BLaER1 (cell line): Measurements from ENCODE around the gene DLG2.

Experiments used
- H3K27ac ChIP-seq: shearing (Covaris generic); formaldehyde crosslinking; 2 replicates; pipeline ENCODE4 v1.8.1; 2022
- H3K27me3 ChIP-seq: shearing (Covaris generic); formaldehyde crosslinking; 2 replicates; pipeline ENCODE4 v1.8.1; 2022
- H3K36me3 ChIP-seq: shearing (Covaris generic); formaldehyde crosslinking; 2 replicates; pipeline ENCODE4 v1.8.1; 2022
- H3K4me1 ChIP-seq: shearing (Covaris generic); formaldehyde crosslinking; 2 replicates; pipeline ENCODE4 v1.8.1; 2022
- H3K4me2 ChIP-seq: shearing (Covaris generic); formaldehyde crosslinking; 2 replicates; pipeline ENCODE4 v1.8.1; 2022
- H3K4me3 ChIP-seq: shearing (Covaris generic); formaldehyde crosslinking; 2 replicates; pipeline ENCODE4 v1.8.1; 2022
- H3K9ac ChIP-seq: shearing (Covaris generic); formaldehyde crosslinking; 2 replicates; pipeline ENCODE4 v1.8.1; 2022
- H3K9me3 ChIP-seq: shearing (Covaris generic); formaldehyde crosslinking; 2 replicates; pipeline ENCODE4 v1.8.1; 2022
- H4K20me1 ChIP-seq: shearing (Covaris generic); formaldehyde crosslinking; 2 replicates; pipeline ENCODE4 v1.8.1; 2022
- Cebpa-rat ChIP-seq: shearing (Covaris generic); IDR thresholded peaks from 2 replicates; pipeline ENCODE4 v1.8.1; 2022

Gene DLG2

DNA sequence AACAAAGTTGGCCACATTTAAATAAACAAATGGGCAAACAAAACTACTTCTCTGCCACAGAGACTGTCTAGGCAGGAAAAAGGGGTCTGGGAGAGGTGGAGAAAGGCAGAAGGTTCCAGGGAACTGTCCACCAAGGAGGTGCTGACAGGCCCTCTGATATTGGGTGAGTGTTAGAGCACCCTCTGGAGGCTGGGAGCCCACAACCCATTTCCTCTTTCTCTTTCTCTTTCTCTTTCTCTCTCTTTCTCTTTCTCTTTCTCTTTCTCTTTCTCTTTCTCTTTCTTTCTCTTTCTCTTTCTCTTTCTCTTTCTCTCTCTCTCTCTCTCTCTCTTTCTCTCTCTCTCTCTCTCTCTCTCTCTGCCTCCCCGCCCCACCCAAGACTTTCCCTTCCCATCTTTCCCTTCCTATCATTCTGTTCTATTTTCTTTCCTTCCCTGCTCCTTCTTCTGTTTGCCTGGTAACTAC, 912.8 kb downstream of the DLG2 start:
- H3K4me1 ChIP-seq, result no peaks in the 10 kb centered on the region
- TF ChIP-seq Cebpa-rat, result no peak
- no peak overlapping the region for H3K9ac ChIP-seq
- H3K27ac ChIP-seq, result no peak overlapping the region
- no peak overlapping the region for H3K4me3 ChIP-seq
- H3K36me3 ChIP-seq, result no peaks in the 10 kb centered on the region
- H4K20me1 ChIP-seq, result no peaks in the 10 kb centered on the region
- no peak overlapping the region for H3K4me2 ChIP-seq
- no peaks in the 10 kb centered on the region for H3K9me3 ChIP-seq
- no peaks in the 10 kb centered on the region for H3K27me3 ChIP-seq

DNA sequence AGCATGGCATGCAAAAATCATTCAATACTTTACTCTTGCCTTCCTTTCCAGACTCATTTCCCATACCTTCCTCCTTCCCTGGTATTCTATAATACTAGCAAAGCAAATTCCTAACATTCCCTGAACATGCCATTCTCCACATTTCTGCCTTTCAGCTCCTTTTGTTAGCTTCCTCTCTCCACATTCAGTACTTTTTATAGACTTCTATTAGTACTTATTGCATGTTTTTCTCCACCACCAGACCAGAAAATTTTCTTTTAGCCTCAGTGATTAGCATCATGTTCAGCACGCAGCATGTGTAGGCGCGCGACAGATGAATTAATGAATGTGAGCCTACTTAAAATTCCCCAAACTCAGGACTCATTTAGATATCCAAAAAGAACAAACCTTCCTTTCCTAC, 935.3 kb downstream of the DLG2 start:
- no peak for TF ChIP-seq Cebpa-rat
- Histone ChIP-seq H3K4me3 (no peak overlapping the region), H3K36me3 (no peaks in the 10 kb centered on the region), H3K27ac (no peak overlapping the region), H3K4me2 (no peak overlapping the region), H3K4me1 (no peaks in the 10 kb centered on the region), H3K27me3 (no peaks in the 10 kb centered on the region), H3K9me3 (no peaks in the 10 kb centered on the region), H3K9ac (no peak overlapping the region), H4K20me1 (no peaks in the 10 kb centered on the region)

DNA sequence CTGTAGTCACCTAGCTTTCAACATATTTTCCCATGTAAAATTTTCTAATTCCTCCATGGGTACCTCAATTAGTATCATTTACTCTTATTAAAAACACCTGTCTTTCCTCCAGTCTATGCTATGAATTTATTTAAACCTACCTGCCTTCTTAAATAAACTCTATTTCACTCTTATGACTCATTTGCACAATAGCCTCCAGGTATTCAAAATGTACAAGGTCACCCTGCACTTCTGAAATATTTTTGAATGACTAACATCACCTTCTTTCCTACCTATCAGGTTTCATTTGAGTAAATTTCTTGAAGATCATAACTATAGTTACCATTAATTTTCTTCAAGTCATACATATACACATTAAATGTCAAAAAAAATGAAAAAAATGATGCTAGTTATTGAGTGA, 939.7 kb downstream of the DLG2 start:
- Histone ChIP-seq H3K36me3 (no peaks in the 10 kb centered on the region), H3K4me3 (no peak overlapping the region), H3K4me2 (no peak overlapping the region), H3K4me1 (no peaks in the 10 kb centered on the region), H3K27ac (no peak overlapping the region), H3K27me3 (no peaks in the 10 kb centered on the region), H4K20me1 (no peaks in the 10 kb centered on the region), H3K9ac (no peak overlapping the region), H3K9me3 (no peaks in the 10 kb centered on the region)
- no peak for TF ChIP-seq Cebpa-rat

- no peak overlapping the region for H3K27ac ChIP-seq
- no peak overlapping the region for H3K9ac ChIP-seq
- H3K27me3 ChIP-seq, result no peaks in the 10 kb centered on the region
- H3K36me3 ChIP-seq, result no peaks in the 10 kb centered on the region
- no peaks in the 10 kb centered on the region for H3K9me3 ChIP-seq
- H3K4me3 ChIP-seq, result no peak overlapping the region
- no peaks in the 10 kb centered on the region for H4K20me1 ChIP-seq
- no peak overlapping the region for H3K4me2 ChIP-seq
- H3K4me1 ChIP-seq, result no peaks in the 10 kb centered on the region
- TF ChIP-seq Cebpa-rat, result no peak
Measured at GRCh38 chr11:84686716-84687115, 940.4 kb downstream of the DLG2 start.

DNA sequence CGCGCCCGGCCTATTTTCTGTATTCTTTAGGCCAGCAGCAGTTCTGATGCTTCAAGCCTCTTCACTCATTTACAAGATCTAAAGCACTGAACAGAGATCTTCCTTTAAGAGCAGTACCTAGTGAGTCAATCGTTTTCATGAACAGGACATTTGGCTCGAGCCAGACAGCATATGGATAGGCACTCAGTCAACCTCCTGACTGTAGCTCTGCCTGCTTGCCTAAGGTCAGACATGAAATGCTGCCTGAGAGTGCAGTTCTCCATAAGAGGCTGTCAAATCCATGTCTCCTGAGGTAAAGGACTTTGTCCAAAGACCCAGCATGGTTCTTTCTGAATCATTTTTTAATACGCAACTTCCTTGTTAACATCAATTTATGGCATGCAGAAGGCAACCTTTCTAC, 941.2 kb downstream of the DLG2 start:
- no peak overlapping the region for H3K4me2 ChIP-seq
- no peak overlapping the region for H3K9ac ChIP-seq
- H3K9me3 ChIP-seq, result no peaks in the 10 kb centered on the region
- TF ChIP-seq Cebpa-rat, result no peak
- no peaks in the 10 kb centered on the region for H4K20me1 ChIP-seq
- H3K36me3 ChIP-seq, result no peaks in the 10 kb centered on the region
- H3K4me1 ChIP-seq, result no peaks in the 10 kb centered on the region
- H3K4me3 ChIP-seq, result no peak overlapping the region
- H3K27me3 ChIP-seq, result no peaks in the 10 kb centered on the region
- H3K27ac ChIP-seq, result no peak overlapping the region

GRCh38 chr11:84685149-84685548, 942.0 kb downstream of the DLG2 start:
- Histone ChIP-seq H3K36me3 (no peaks in the 10 kb centered on the region), H3K4me3 (no peak overlapping the region), H3K4me1 (no peaks in the 10 kb centered on the region), H3K27ac (no peak overlapping the region), H3K9ac (no peak overlapping the region), H3K9me3 (no peaks in the 10 kb centered on the region), H4K20me1 (no peaks in the 10 kb centered on the region), H3K27me3 (no peaks in the 10 kb centered on the region), H3K4me2 (no peak overlapping the region)
- no peak for TF ChIP-seq Cebpa-rat

GRCh38 chr11:84681456-84681855, 945.7 kb downstream of the DLG2 start:
- Histone ChIP-seq H4K20me1 (no peaks in the 10 kb centered on the region), H3K4me3 (no peak overlapping the region), H3K36me3 (no peaks in the 10 kb centered on the region), H3K4me1 (no peaks in the 10 kb centered on the region), H3K27me3 (no peaks in the 10 kb centered on the region), H3K27ac (no peak overlapping the region), H3K4me2 (no peak overlapping the region), H3K9me3 (no peaks in the 10 kb centered on the region), H3K9ac (no peak overlapping the region)
- no peak for TF ChIP-seq Cebpa-rat

- Histone ChIP-seq H3K4me2 (no peak overlapping the region), H3K27me3 (no peaks in the 10 kb centered on the region), H3K4me3 (no peak overlapping the region), H3K9ac (no peak overlapping the region), H4K20me1 (no peaks in the 10 kb centered on the region), H3K9me3 (no peaks in the 10 kb centered on the region), H3K36me3 (no peaks in the 10 kb centered on the region), H3K27ac (no peak overlapping the region), H3K4me1 (no peaks in the 10 kb centered on the region)
- no peak for TF ChIP-seq Cebpa-rat
Measured at GRCh38 chr11:84675396-84676025, 951.6 kb downstream of the DLG2 start.

DNA sequence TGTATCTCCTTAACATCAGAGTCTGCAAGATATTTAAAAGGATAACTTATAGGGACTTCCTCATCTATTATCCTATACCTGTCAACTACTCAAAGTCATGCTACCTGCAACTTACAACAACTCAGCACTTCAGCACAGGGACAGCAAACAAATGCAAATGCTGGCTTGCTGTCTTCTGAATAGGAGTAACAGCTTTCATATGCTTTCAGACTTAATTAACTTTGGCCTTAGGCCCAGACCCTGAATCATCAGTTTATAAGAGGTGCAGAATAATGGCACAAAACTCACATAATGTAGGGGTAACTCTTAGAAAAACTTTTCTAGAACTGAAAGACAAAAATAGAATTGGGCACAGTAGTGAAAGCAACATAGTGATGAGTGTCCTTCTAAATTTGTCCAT, 953.4 kb downstream of the DLG2 start:
- Histone ChIP-seq H3K27me3 (no peaks in the 10 kb centered on the region), H3K9ac (no peak overlapping the region), H3K36me3 (no peaks in the 10 kb centered on the region), H3K4me1 (no peaks in the 10 kb centered on the region), H3K9me3 (no peaks in the 10 kb centered on the region), H4K20me1 (no peaks in the 10 kb centered on the region), H3K4me3 (no peak overlapping the region), H3K4me2 (no peak overlapping the region), H3K27ac (no peak overlapping the region)
- TF ChIP-seq Cebpa-rat, result no peak

GRCh38 chr11:84671325-84671999, 955.7 kb downstream of the DLG2 start:
- Histone ChIP-seq H3K27ac (no peak overlapping the region), H3K4me3 (no peak overlapping the region), H3K4me1 (no peaks in the 10 kb centered on the region), H4K20me1 (no peaks in the 10 kb centered on the region), H3K36me3 (no peaks in the 10 kb centered on the region), H3K4me2 (no peak overlapping the region), H3K9ac (no peak overlapping the region), H3K27me3 (no peaks in the 10 kb centered on the region), H3K9me3 (no peaks in the 10 kb centered on the region)
- TF ChIP-seq Cebpa-rat, result no peak
